KOPT-K1 (cell line): ENCODE data around the gene OMG.

Experiments used
- H3K27ac ChIP-seq: fragments of 200-600 bp; sonication (generic); 2 replicates; pipeline ENCODE4 v1.5.1; 2016; ENCODE audit warnings: antibody characterized with exemption, mild to moderate bottlenecking, low read depth, low read length; ENCODE audit not compliant: poor library complexity, severe bottlenecking
- H3K36me3 ChIP-seq: fragments of 200-600 bp; sonication (generic); 2 replicates; pipeline ENCODE4 v1.5.1; 2017; ENCODE audit warnings: antibody characterized with exemption, mild to moderate bottlenecking, low read length, moderate library complexity; ENCODE audit not compliant: insufficient read depth
- H3K9me3 ChIP-seq: fragments of 200-600 bp; sonication (generic); 2 replicates; pipeline ENCODE4 v1.5.1; 2017; ENCODE audit warnings: antibody characterized with exemption, low read length, mild to moderate bottlenecking; ENCODE audit not compliant: insufficient read depth, poor library complexity, severe bottlenecking

Gene OMG

GRCh38 chr17:31256936-31257335 lies 40.1 kb downstream of the OMG start:
- Histone ChIP-seq H3K9me3 (no peaks in the 10 kb centered on the region), H3K36me3 (peaks cover 25% of the 10 kb centered on the region), H3K27ac (no peak overlapping the region)

- H3K36me3 ChIP-seq: peaks cover 14% of the 10 kb centered on the region
- no peak overlapping the region for H3K27ac ChIP-seq
- no peaks in the 10 kb centered on the region for H3K9me3 ChIP-seq
Measured at GRCh38 chr17:31254654-31255053, 42.4 kb downstream of the OMG start.

GRCh38 chr17:31252741-31253140 lies 44.3 kb downstream of the OMG start:
- H3K27ac ChIP-seq: no peak overlapping the region
- no peaks in the 10 kb centered on the region for H3K9me3 ChIP-seq
- peaks cover 25% of the 10 kb centered on the region for H3K36me3 ChIP-seq

GRCh38 chr17:31251970-31252328 lies 45.1 kb downstream of the OMG start:
- no peaks in the 10 kb centered on the region for H3K9me3 ChIP-seq
- H3K36me3 ChIP-seq: peaks cover 25% of the 10 kb centered on the region
- no peak overlapping the region for H3K27ac ChIP-seq

GRCh38 chr17:31251105-31251969 lies 45.7 kb downstream of the OMG start:
- H3K27ac ChIP-seq: no peak overlapping the region

GRCh38 chr17:31250229-31250628 lies 46.8 kb downstream of the OMG start:
- Histone ChIP-seq H3K27ac (no peak overlapping the region), H3K9me3 (no peaks in the 10 kb centered on the region), H3K36me3 (peaks cover 30% of the 10 kb centered on the region)

More at GRCh38 chr17:31251105-31251969, 45.7 kb downstream of the OMG start:
- peaks cover 25% of the 10 kb centered on the region for H3K36me3 ChIP-seq
- H3K9me3 ChIP-seq: no peaks in the 10 kb centered on the region

- peaks cover 32% of the 10 kb centered on the region for H3K36me3 ChIP-seq
- H3K27ac ChIP-seq: no peak overlapping the region
- no peaks in the 10 kb centered on the region for H3K9me3 ChIP-seq
Measured at GRCh38 chr17:31249835-31250141, 47.3 kb downstream of the OMG start.

- Histone ChIP-seq H3K27ac (no peak overlapping the region), H3K36me3 (peaks cover 38% of the 10 kb centered on the region), H3K9me3 (no peaks in the 10 kb centered on the region)
Measured at GRCh38 chr17:31248986-31249834, 47.8 kb downstream of the OMG start.
